ENCODE results near the gene GPS1. TPM values are rescaled to one million over a fixed set of nuclear protein-coding genes. Genes with fewer than 3 reads are reported as not detected.

The GPS1 gene
- total RNA-seq, 6 experiments from 2014 or later = 127 to 144 (median 141) TPM

GRCh38 chr17:82013341-82013740, 38.4 kb upstream of the GPS1 start:
- Mint-ChIP-seq H3K4me1 (ENCODE audit: low read depth) (peaks cover 6% of the 10 kb centered on the region; the same call in 1 of the 2 replicates), H3K36me3 (ENCODE audit: low read depth) (no peaks in the 10 kb centered on the region), H3K4me3 (no peak overlapping the region), H3K9me3 (no peaks in the 10 kb centered on the region), H3K27ac (peak overlapping the region; percentile 72; the same call in 1 of the 2 replicates), H3K27me3 (ENCODE audit: insufficient read depth) (no peaks in the 10 kb centered on the region; the same call in 1 of the 2 replicates)
- peak; percentile 65 for DNase-seq
- no peak for TF ChIP-seq CTCF (IDR thresholded peaks at IDR 0.05)

GRCh38 chr17:82013772-82014321, 37.9 kb upstream of the GPS1 start:
- no peak for TF ChIP-seq CTCF (IDR thresholded peaks at IDR 0.05)
- no peak overlapping the region for H3K27ac Mint-ChIP-seq
- no peaks in the 10 kb centered on the region for H3K9me3 Mint-ChIP-seq
- peaks cover 6% of the 10 kb centered on the region; the same call in 1 of the 2 replicates for H3K4me1 Mint-ChIP-seq (ENCODE audit: low read depth)
- H3K36me3 Mint-ChIP-seq (ENCODE audit: low read depth) = no peaks in the 10 kb centered on the region
- H3K27me3 Mint-ChIP-seq (ENCODE audit: insufficient read depth) = no peaks in the 10 kb centered on the region; the same call in 1 of the 2 replicates
- DNase-seq = no peak
- no peak overlapping the region for H3K4me3 Mint-ChIP-seq

GRCh38 chr17:82014432-82014831, 37.3 kb upstream of the GPS1 start:
- Mint-ChIP-seq H3K4me3 (no peak overlapping the region), H3K4me1 (ENCODE audit: low read depth) (peaks cover 6% of the 10 kb centered on the region; the same call in 1 of the 2 replicates), H3K36me3 (ENCODE audit: low read depth) (no peaks in the 10 kb centered on the region), H3K9me3 (no peaks in the 10 kb centered on the region), H3K27me3 (ENCODE audit: insufficient read depth) (no peaks in the 10 kb centered on the region), H3K27ac (no peak overlapping the region)
- TF ChIP-seq CTCF (IDR thresholded peaks at IDR 0.05) = no peak
- no peak for DNase-seq

- Mint-ChIP-seq H3K4me1 (ENCODE audit: low read depth) (peaks cover 6% of the 10 kb centered on the region; the same call in 1 of the 2 replicates), H3K27ac (no peak overlapping the region), H3K27me3 (ENCODE audit: insufficient read depth) (no peaks in the 10 kb centered on the region), H3K9me3 (no peaks in the 10 kb centered on the region), H3K4me3 (no peak overlapping the region), H3K36me3 (ENCODE audit: low read depth) (no peaks in the 10 kb centered on the region)
- TF ChIP-seq CTCF (IDR thresholded peaks at IDR 0.05) = no peak
- no peak for DNase-seq
These were observed 36.8 kb upstream of the GPS1 start for GRCh38 chr17:82014971-82015310.

GRCh38 chr17:82015311-82015971, 36.3 kb upstream of the GPS1 start:
- Mint-ChIP-seq H3K9me3 (no peaks in the 10 kb centered on the region), H3K36me3 (ENCODE audit: low read depth) (no peaks in the 10 kb centered on the region), H3K27ac (no peak overlapping the region), H3K4me1 (ENCODE audit: low read depth) (peaks cover 6% of the 10 kb centered on the region; the same call in 1 of the 2 replicates), H3K4me3 (no peak overlapping the region), H3K27me3 (ENCODE audit: insufficient read depth) (no peaks in the 10 kb centered on the region)
- DNase-seq = no peak
- TF ChIP-seq CTCF (IDR thresholded peaks at IDR 0.05) = no peak

All from HFFc6 (cell line).